Measurements from ENCODE around the gene GPR180. TPM values are rescaled to one million over a fixed set of nuclear protein-coding genes. Genes with fewer than 3 reads are reported as not detected.
"Not testable (repeated sequence)": the region's sequence is repeated elsewhere in the genome, so short reads cannot be mapped to it uniquely, and the experiment has no call there.

The GPR180 gene
- polyA plus RNA-seq, 1 donor from 2014 or later = 1.9 TPM

DNA sequence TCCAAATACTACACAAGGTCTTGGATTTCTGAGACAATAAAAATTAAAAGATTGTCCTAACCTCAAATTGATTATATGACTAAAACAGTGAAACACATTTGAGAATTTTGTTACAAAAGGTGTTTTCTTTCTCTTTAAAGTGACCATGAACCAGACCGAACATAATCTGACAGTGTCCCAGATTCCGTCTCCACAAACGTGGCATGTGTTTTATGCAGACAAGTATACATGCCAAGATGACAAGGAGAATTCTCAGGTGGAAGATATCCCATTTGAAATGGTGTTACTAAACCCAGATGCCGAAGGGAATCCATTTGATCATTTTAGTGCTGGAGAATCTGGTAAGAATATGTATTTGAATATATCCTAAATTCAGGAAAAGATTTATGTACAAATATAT is 10.4 kb downstream of the GPR180 start:
- H3K4me1 Mint-ChIP-seq = peaks cover 3 to 14% (median 5%) of the 10 kb centered on the region in 3 donors
- no peaks in the 10 kb centered on the region for H3K27me3 Mint-ChIP-seq
- no peak overlapping the region for H3K27ac Mint-ChIP-seq
- no peak overlapping the region for H3K4me3 Mint-ChIP-seq
- no peaks in the 10 kb centered on the region for H3K9me3 Mint-ChIP-seq
- no peaks in the 10 kb centered on the region for H3K36me3 Mint-ChIP-seq

DNA sequence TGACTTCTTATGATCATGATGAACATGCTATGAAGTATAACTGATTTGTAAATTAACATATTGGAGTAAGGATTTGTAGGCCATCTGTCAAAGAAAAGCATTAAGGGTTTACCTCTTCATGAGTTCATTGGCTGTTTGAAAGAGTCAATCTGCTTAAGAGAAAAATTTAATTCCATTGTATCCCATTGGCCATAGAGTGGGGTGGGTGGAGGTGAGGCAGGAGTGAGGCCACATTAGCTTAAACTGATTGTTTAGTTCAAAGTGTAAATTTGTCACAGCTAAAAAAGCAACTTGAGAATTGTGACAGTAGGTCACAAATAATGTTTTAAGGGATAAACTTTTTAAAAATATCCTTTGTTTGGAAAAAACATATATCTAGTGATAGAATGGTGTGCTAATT is 11.4 kb downstream of the GPR180 start:
- no peak overlapping the region for H3K4me3 Mint-ChIP-seq
- H3K27me3 Mint-ChIP-seq = no peaks in the 10 kb centered on the region
- H3K4me1 Mint-ChIP-seq = peaks cover 4 to 15% (median 5%) of the 10 kb centered on the region in 3 donors
- no peaks in the 10 kb centered on the region for H3K9me3 Mint-ChIP-seq
- H3K36me3 Mint-ChIP-seq = no peaks in the 10 kb centered on the region
- no peak overlapping the region for H3K27ac Mint-ChIP-seq

DNA sequence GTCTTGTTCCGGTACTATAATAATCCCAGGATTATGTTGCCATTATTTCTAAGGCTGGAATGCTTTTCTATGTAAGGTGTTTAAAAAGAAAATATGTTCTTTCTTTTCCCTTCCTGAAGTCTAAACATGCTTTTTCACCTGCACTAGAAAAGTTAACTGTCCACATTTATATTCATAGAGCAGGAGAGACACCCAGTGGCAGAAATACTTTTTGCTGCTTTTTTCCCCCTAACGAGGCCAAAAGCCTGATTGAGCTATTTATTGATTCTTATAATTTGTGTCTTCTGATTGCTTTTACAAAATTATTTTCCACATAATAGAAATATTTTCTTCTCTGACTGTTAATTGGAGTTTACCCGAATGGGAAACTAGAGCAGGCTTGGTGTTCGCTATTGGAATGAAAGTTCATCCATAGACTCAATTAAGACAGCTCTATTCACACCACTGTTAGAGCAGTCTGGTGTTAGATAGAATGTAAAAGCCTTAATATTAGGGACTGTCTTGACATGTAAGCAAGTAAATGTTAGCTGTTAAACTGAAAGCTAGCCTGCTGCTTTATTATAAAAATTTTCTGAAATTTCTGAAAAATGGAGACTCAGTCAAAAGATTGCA is 15.8 kb downstream of the GPR180 start:
- Mint-ChIP-seq H3K9me3 (no peaks in the 10 kb centered on the region), H3K4me3 (no peak overlapping the region), H3K4me1 (peaks cover 3 to 15% (median 4%) of the 10 kb centered on the region in 3 donors)

DNA sequence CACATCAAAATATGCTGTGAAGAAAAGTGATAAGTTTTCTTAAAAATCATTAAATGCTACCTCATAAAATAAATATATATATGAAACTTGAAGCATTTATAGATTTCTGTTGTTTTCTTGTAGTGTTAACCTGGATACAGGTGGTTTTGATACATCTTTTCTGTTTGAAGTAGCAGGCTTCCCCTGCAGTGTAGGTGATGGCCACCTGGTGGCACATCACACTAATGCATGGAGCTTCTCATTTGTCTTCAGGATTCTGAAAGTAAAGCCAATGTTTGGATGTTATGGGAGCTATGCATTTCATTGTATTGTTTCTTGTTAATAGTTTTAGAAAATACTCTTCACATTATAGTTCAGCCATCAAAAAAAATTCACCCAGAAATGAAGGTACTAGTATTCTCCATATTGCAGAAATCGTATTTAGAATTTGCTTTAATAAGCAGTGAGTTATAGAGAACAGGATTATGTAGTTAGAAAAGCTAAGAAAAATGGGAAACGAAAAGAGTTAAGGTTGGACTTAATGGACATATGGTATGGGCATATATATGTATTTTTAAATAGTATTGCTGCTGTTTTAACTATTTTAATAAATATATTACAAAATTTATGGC is 18.7 kb downstream of the GPR180 start:
- Mint-ChIP-seq H3K27ac (no peak overlapping the region), H3K27me3 (no peaks in the 10 kb centered on the region), H3K4me1 (peaks cover 2 to 10% (median 4%) of the 10 kb centered on the region in 3 donors), H3K4me3 (no peak overlapping the region), H3K36me3 (peaks cover 7% of the 10 kb centered on the region), H3K9me3 (no peaks in the 10 kb centered on the region)

More for the DNA sequence above, 15.8 kb downstream of the GPR180 start:
- Mint-ChIP-seq H3K27me3 (no peaks in the 10 kb centered on the region), H3K36me3 (peaks cover 4% of the 10 kb centered on the region), H3K27ac (no peak overlapping the region)

DNA sequence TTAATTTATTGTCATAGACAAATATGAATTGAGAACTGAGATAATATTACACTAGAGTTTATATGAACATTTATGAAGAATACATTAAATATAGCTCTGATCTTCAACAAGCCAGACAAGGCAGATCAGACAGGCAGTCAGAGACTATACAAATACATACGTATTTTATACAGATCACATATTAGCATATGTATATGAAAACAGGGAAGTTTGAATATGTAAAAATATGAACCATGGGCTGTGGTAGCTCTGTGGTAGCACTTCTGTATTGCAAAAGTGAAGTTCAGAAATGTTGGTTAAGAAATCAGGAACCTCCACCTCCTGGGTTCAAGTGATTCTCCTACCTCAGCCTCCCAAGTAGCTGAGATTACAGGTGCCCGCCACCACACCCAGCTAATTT is 20.7 kb downstream of the GPR180 start:
- no peak overlapping the region for H3K4me3 Mint-ChIP-seq
- H3K4me1 Mint-ChIP-seq = peaks cover under 1 to 3% (median under 1%) of the 10 kb centered on the region in 3 donors
- no peaks in the 10 kb centered on the region for H3K9me3 Mint-ChIP-seq
- no peak overlapping the region for H3K27ac Mint-ChIP-seq
- H3K27me3 Mint-ChIP-seq = no peaks in the 10 kb centered on the region
- H3K36me3 Mint-ChIP-seq = peaks cover 7% of the 10 kb centered on the region

DNA sequence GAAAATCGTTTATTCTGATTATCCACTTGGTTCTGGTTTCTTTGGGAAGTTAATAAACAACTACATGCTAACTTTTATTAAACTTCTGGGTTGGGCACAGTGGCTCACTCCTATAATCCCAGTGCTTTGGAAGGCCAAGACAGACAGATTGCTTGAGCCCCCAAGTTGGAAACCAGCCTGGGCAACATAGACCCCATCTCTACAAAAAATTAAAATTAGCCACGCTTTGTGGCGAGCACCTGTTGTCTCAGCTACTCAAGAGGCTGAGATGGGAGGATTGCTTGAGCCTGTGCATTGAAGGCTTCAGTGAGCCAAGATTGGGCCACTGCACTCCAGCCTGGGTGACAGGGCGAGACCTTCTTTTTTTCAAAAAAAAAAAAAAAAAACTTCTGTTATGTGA is 21.7 kb downstream of the GPR180 start:
- H3K9me3 Mint-ChIP-seq = no peaks in the 10 kb centered on the region
- no peak overlapping the region for H3K27ac Mint-ChIP-seq
- H3K36me3 Mint-ChIP-seq = peaks cover 7% of the 10 kb centered on the region
- no peaks in the 10 kb centered on the region for H3K27me3 Mint-ChIP-seq
- no peaks in the 10 kb centered on the region for H3K4me1 Mint-ChIP-seq
- no peak overlapping the region for H3K4me3 Mint-ChIP-seq

DNA sequence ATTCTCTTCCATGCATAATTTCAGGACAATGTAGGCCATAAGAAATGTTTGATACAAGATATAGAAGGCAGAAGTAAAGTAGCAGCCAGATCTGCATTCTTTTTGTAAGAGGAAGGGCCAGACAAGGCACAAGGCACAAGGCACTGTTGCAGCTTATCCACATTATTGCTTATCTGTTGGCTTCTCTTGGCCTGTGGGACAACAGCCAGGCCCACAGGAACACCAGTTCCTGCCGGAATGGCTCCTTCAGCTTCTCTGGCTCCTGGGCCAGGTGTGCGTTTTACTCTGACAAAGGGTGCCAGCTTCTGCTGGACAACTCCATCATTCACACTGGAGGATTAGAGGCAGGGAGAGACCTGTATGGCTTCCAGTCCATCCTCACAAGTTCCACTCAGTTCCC is 29.2 kb downstream of the GPR180 start:
- H3K36me3 Mint-ChIP-seq = no peaks in the 10 kb centered on the region
- H3K27me3 Mint-ChIP-seq = no peaks in the 10 kb centered on the region
- H3K4me1 Mint-ChIP-seq = no peaks in the 10 kb centered on the region
- no peak overlapping the region for H3K4me3 Mint-ChIP-seq
- peaks cover 0 to 1% (median 0%) of the 10 kb centered on the region in 3 donors for H3K9me3 Mint-ChIP-seq
- no peak overlapping the region for H3K27ac Mint-ChIP-seq

DNA sequence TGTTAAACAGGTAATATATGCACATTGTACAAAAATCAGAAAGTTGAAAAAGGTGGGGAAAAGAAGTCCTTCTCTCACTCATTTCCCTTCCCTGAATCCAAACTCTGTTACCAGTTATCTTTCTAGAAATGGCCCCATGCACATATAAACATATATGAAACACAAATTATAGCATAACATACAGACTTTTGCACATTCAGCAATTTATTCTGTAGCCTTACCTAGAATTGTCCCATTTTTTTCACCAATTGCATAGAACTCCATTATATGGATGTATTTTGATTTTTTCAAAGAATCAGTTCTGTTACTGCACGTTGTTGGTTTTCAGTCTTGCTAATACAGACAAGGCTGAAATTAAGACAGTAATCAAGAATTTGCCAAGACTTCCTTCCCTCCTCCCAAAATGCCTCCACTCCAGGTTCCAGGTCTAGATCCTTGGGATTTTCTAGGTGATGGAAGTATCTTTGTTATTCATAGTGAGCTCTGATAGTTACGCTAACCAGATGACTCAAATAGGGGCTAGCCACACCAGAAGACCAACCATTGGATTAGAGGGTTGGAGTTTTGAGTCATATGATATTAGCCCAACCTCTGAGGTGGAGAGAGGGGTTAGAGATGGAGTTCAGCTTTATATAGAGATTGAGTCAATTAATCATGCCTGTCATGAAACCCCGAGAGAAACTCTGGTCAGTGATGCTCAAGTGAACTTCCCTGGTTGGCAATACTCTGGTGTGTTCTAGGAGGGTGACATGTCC is 30.7 kb downstream of the GPR180 start:
- no peaks in the 10 kb centered on the region for H3K4me1 Mint-ChIP-seq
- H3K4me3 Mint-ChIP-seq = no peak overlapping the region
- H3K27me3 Mint-ChIP-seq = no peaks in the 10 kb centered on the region
- H3K27ac Mint-ChIP-seq = peak overlapping the region in 1 of 3 donors; percentile 34
- no peaks in the 10 kb centered on the region for H3K36me3 Mint-ChIP-seq
- peaks cover 0 to 1% (median 0%) of the 10 kb centered on the region in 3 donors for H3K9me3 Mint-ChIP-seq

DNA sequence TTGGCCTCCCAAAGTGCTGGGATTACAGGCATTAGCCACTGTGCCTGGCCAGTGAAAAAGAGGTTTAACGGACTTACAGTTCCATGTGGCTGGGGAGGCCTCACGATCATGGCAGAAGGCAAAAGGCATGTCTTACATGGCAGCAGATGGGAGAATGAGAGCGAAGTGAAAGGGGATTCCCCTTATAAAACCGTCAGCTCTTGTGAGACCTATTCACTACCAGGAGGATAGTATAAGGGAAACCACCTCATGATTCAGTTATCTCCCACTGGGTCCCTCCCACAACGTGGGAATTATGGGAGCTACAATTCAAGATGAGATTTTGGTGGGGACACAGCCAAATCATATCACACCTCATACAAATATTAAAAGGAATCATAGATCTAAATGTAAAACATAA is 34.4 kb downstream of the GPR180 start:
- H3K36me3 Mint-ChIP-seq = not testable (repeated sequence)

DNA sequence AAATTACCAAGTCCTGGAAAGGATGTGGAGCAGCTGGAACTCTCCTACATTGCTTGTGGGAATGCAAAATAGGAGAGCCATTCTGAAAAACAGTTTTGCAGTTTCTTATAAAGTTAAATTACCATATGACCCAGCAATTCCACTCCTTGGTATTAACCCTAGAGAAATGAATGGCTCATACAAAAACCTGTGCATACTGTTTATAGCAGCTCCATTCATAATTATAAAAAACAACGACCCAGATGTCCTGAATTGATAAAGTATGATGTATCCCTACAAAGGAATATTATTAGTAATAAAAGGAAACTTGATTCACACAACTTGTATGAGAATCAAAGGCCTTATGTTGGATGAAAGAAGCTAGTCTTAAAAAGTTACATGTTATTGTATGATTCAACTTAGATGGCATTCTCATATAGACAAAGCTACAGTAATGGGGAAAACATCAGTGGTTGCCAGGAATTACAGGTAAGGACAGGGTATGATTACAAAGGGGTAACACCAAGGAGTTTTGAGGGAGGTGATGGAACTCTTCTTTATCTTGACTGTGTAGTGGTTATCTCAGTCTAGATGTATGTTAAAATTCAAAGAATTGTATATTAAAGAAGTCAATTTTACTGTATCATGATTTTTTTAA is 35.4 kb downstream of the GPR180 start:
- Mint-ChIP-seq H3K4me3 (no peak overlapping the region), H3K36me3 (no peaks in the 10 kb centered on the region), H3K27ac (no peak overlapping the region)

More for the DNA sequence above, 34.4 kb downstream of the GPR180 start:
- not testable (repeated sequence) for H3K27ac Mint-ChIP-seq, H3K9me3 Mint-ChIP-seq, H3K4me1 Mint-ChIP-seq, H3K27me3 Mint-ChIP-seq, H3K4me3 Mint-ChIP-seq

DNA sequence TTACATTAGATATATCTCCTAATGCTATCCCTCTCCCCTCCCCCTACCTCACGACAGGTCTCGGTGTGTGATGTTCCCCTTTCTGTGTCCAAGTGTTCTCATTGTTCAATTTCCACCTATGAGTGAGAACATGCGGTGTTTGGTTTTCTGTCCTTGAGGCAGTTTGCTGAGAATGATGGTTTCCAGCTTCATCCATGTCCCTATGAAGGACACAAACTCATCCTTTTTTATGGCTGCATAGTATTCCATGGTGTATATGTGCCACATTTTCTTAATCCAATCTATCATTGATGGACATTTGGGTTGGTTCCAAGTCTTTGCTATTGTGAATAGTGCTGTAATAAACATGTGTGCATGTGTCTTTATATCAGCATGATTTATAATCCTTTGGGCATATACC is 36.0 kb downstream of the GPR180 start:
- H3K9me3 Mint-ChIP-seq, H3K27me3 Mint-ChIP-seq, H3K27ac Mint-ChIP-seq, H3K36me3 Mint-ChIP-seq, H3K4me1 Mint-ChIP-seq, H3K4me3 Mint-ChIP-seq: not testable (repeated sequence)

More for the DNA sequence above, 35.4 kb downstream of the GPR180 start:
- peaks cover 0 to 4% (median 3%) of the 10 kb centered on the region in 3 donors for H3K9me3 Mint-ChIP-seq
- H3K27me3 Mint-ChIP-seq = peaks cover 2% of the 10 kb centered on the region
- H3K4me1 Mint-ChIP-seq = no peaks in the 10 kb centered on the region

DNA sequence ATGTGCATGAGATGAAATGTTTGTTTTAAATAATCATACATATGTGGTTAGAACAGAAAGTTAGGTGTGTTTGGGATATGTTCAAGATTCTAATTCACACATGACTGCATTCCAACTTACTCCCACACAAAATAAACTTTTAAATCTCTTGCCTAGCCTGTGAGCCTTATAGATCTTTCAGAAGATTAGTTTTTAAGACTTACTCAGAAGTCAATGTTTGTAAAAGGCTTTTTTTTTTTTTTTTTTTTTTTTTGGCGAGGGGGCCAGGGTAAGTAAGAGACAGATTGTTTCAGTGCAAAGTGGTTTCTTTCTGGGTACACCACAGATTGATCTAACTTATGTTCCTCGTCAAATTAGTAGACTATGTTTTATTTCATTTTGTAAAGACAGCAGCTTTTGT is 39.1 kb downstream of the GPR180 start:
- H3K9me3 Mint-ChIP-seq = peaks cover 0 to 4% (median 2%) of the 10 kb centered on the region in 3 donors
- no peak overlapping the region for H3K27ac Mint-ChIP-seq
- H3K4me3 Mint-ChIP-seq = no peak overlapping the region
- H3K27me3 Mint-ChIP-seq = peaks cover 9% of the 10 kb centered on the region
- no peaks in the 10 kb centered on the region for H3K4me1 Mint-ChIP-seq
- H3K36me3 Mint-ChIP-seq = no peaks in the 10 kb centered on the region

DNA sequence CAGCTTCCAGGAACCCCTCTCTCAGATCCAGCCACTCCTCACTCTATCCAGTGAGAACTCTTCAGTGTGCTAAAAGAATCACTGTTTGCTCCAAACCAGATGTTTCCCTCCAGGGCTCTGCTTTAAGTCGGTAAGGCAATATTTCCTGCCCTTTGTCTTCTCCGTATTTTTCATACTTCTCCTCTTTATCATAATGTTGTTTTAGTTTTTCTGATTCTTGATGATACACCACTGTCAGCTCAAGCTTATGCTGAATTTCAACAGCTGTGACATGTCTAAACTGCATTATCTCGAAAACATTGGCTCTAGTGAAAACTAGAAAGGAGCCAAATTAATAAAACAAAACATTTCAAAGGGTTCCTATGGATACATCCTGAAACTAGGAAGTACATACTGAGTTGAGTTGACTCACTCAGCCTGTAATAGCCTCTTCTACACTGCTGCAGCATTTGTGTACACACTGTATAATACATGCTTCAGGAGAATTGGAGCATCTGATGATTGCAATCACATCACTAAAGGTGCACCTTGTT is 39.8 kb downstream of the GPR180 start:
- Mint-ChIP-seq H3K9me3 (peaks cover 0 to 4% (median 2%) of the 10 kb centered on the region in 3 donors), H3K27ac (peak overlapping the region in 1 of 3 donors; percentile 27), H3K4me1 (no peaks in the 10 kb centered on the region), H3K27me3 (peaks cover 9% of the 10 kb centered on the region), H3K36me3 (no peaks in the 10 kb centered on the region), H3K4me3 (no peak overlapping the region)

DNA sequence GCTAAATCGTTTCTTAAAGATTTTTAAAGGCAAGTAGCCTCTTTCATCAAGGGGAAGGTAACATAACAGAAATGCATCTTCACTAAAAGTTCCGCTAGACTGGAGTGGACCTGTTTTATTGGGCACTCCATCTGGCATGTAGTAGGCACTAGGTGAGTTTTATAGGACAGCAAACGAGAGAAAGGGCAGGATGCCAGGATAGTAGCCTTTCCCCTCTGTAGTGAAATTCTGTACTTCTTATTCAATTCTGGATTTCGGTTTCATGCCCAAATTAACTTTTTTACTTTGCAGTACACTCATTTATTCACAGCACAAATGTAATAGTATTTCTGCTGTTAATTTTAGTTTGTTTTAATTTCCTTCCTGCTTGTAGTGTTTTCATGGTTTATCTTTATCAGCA is 45.2 kb downstream of the GPR180 start:
- Mint-ChIP-seq H3K27ac (no peak overlapping the region), H3K4me3 (peak overlapping the region in 1 of 4 donors; percentile 10), H3K4me1 (no peaks in the 10 kb centered on the region), H3K27me3 (peaks cover 7% of the 10 kb centered on the region), H3K9me3 (no peaks in the 10 kb centered on the region), H3K36me3 (peaks cover 2% of the 10 kb centered on the region)

DNA sequence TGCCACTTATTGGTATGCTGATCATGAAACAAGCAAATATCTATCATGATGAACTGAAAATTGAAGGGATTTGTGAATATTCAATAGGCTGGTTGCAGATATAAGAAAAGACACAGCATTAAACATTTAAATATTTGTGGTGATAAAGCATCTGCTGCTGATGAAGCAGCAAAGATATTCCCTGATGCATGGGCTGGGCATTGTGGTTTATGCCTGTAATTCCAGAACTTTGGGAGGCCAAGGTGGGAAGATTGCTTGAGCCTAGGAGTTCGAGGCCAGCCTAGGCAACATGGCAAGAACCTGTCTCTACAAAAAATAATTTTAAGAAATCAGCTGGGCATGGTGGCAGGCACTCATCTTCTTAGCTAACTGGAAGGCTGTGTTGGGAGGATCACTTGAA is 54.5 kb downstream of the GPR180 start:
- Mint-ChIP-seq H3K9me3 (no peaks in the 10 kb centered on the region), H3K4me1 (peaks cover 0 to 2% (median 0%) of the 10 kb centered on the region in 3 donors), H3K27me3 (peaks cover 4% of the 10 kb centered on the region), H3K4me3 (no peak overlapping the region), H3K27ac (no peak overlapping the region), H3K36me3 (peaks cover 4% of the 10 kb centered on the region)

Measured in IgD-negative memory B cell (primary cell).